GM18520 (cell line): ENCODE measurements around the gene F7.
"Not testable (repeated sequence)": the region's sequence is repeated elsewhere in the genome, so short reads cannot be mapped to it uniquely, and the experiment has no call there.

Experiments
- ATAC-seq: cut with Tn5 transposase; IDR thresholded peaks from one replicate; pipeline ENCODE4 v1.9.1; 2021; ENCODE audit not compliant: unreplicated experiment

The F7 gene

GRCh38 chr13:113151745-113152690 lies 46.4 kb downstream of the F7 start:
- ATAC-seq: no peak

GRCh38 chr13:113152691-113152983 lies 47.0 kb downstream of the F7 start:
- ATAC-seq: no peak

- ATAC-seq: no peak
Measured at GRCh38 chr13:113152984-113153809, 47.6 kb downstream of the F7 start.

DNA sequence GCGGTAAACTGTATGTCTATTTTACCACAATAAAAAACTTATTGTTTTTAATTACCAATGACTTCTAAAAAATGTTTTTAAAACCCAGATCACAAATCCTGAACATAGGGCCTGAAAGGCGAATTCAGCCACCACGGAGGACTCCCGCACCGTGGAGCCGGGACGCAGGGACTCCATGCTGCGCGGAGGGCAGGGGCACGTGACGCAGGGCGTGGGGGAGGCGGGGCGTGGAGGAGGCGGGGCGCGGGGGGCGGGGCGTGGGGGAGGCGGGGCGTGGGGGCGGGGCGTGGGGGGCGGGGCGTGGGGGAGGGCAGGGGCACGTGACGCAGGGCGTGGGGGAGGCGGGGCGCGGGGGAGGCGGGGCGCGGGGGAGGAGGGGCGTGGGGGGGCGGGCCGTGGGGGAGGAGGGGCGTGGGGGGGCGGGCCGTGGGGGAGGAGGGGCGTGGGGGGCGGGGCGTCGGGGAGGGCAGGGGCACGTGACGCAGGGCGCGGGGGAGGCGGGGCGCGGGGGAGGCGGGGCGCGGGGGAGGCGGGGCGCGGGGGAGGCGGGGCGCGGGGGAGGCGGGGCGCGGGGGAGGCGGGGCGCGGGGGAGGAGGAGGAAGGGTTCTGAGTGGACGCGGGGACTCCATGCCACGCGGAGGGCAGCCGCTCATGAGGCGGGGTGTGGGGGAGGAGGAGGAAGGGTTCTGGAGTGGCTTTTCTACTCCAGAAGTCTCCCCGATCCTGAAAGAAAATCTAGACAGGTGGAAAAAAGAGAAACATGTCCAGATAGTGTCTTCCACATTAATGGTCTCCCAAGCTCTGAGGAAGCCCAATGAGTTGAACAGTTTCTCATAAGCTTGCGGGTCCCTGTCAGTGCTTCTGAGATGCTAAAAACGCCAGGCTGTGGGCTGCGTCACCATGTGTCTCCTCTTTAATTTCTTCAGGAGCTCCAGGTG lies 48.5 kb downstream of the F7 start:
- ATAC-seq: no peak

DNA sequence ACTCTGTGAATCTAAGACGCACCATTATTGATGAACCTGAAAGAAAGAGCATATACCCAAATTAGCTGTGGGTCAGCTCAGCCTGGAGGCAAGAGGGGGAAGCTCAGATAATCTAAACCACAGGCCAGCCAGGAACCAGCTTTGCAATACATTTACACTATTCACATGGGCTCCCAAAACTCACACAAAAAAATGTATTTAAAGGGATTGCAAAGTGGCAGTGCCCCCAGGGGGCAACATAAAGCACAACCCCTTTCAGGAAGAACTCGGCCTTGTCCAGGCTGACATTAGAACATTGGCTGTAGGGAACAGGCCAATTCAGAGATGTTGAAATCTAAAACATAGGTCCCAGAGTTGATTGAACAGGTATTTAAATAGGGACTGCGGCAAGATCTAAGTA lies 49.6 kb downstream of the F7 start:
- no peak for ATAC-seq

DNA sequence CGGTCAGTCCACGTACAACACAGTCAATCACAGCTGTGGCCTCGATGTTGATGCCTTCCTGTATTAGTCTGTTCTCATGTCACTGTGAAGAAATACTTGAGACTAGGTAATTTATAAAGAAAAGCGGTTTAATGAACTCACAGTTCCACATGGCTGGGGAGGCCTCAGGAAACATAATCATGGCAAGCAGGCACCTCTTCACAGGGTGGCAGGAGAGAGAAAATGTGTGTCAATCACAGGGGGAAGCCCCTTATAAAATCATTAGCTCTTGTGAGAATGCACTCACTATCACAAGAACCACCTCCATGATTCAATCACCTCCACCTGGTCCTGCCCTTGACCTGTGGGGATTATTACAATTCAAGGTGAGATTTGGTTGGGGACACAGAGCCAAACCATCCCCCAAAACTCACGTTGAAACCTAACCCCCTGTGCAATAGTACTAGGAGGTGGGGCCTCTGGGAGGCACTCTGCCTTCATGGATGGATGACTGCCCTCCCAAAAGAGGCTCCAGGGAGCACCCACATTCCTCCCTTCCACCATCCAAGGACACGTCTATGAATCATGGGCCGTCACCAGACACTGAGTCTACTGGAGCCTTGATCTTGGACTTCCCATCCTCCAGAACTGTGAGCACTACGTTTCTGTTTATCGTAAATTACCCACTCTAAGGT lies 50.5 kb downstream of the F7 start:
- ATAC-seq: no peak

GRCh38 chr13:113157206-113157928 lies 51.8 kb downstream of the F7 start:
- no peak for ATAC-seq

DNA sequence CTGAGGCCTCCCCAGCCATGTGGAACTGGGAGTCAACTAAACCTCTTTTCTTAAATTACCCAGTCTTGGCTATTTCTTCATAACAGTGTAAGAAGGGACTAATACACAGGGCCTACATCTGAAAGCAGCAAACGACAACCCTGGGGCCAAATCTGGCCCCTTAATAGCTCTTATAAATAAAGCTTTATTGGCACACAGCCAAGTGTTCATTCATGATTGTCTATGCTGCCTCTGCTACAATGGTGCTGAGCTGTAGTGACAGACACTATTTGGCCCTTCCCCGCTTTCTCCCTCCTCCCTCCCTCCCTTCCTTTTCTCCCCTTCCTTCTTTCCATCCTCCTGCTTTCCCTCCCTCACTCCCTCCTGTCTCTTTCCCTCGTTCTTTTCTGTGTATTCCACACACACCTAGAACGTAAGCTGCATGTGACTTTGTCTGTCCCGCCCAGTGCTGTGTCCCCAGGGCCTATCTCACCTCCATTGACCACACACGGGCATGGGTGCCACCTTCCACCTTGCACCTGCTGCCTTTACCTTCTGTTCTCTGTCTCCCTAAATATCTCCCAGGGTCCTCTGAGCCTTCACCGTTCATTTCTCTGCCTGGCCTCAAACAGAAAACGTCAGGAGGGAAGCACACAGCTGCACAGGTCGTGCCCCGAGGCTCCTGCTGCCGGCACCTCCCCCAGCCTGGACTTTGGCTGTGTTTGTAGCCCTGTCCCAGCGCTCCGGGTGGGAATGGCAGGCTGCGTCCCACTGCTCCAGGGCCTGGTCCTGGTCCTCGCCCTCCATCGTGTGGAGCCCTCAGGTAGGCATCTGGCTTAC lies 52.5 kb downstream of the F7 start, which contains the start of gene PROZ:
TSS of gene PROZ (plus strand) at position 720 of the 819 bp plus-strand sequence. CDS start at position 733, 13 bp downstream.
- ATAC-seq: no peak

- ATAC-seq: no peak
Measured at GRCh38 chr13:113158946-113159345, 53.4 kb downstream of the F7 start.

DNA sequence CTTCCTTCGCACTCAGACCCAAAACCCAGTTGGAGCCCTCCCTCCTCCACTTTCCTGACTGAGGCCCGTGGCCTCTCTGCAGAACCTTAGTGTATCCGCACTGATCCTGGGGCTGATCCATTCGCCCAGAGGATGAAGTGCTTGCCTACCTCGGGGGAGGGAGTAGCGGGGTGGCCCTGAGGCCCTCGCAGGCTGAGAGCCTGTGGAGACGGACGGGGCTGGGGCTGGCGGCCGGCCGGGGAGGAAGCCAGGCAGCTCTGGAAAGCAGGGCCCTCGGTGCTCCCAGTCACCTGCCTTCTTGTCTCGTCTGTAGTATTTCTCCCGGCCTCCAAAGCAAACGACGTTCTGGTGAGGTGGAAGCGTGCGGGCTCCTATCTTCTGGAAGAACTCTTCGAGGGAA lies 54.1 kb downstream of the F7 start:
- ATAC-seq: no peak

DNA sequence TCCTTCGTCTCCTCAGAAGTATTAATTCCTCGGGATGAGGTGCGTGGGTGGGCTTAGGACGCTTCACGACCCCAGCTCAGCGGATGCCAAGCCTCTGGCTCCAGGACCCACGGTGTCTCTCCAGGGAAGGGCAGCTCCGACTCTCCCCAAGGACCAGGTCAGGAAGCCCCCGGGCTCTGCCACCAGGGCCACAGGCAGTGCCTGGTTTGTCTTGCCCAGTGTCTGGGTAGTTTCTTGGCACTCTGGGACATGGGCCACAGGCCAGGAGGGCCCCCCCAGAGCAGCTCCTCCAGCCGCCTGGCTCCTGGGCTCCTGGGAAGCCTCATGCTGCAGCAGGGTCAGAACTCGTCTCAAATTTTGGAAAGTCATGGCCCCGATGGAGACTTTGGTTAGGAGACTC lies 55.4 kb downstream of the F7 start:
- no peak for ATAC-seq

DNA sequence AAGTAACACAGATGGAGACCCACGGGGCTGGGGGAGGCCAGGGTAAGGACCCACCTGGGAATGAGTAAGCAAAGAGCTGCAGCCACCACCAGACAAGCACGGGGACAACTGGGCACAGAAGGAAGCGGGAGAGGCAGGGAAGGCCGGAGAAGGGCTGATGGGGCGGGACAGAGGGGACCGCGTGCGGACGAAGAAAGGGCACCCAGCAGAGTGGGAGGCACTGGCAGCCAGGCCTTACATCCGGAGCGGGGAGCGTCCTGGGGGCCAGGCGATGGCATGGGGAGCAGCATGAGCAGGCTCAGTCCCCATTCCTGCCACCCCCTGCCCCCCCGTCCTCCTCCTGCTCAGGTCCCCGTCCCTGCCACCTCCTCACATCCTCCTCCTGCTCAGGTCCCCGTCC lies 55.8 kb downstream of the F7 start:
- no peak for ATAC-seq

- not testable (repeated sequence) for ATAC-seq
Measured at GRCh38 chr13:113161975-113162374, 56.4 kb downstream of the F7 start.

- ATAC-seq: no peak
Measured at GRCh38 chr13:113162783-113163685, 57.4 kb downstream of the F7 start.

- ATAC-seq: no peak
Measured at GRCh38 chr13:113164492-113164891, 58.9 kb downstream of the F7 start.

GRCh38 chr13:113166266-113166665 lies 60.7 kb downstream of the F7 start:
- ATAC-seq: no peak

DNA sequence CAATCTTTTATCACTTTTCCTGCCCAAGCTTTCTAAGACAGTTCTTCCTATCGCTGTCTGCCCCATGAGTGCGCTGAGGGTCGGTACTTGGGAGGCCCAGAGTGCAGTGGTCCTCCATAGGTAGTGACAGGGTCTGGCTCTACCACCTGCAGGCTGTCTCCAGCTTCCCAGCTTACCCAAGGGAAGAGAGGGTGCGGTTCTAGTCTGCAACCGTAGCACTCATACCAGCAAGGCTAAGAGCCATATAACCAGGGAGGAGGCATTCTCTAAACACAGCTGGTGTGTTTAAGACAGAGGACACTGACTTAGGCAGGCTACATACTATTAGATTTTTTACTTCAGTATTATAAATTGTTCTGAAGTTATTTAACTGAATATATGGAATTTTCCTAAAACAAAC lies 61.1 kb downstream of the F7 start:
- no peak for ATAC-seq

- ATAC-seq: no peak
Measured at GRCh38 chr13:113167155-113167554, 61.6 kb downstream of the F7 start.
